SK-N-SH (cell line): Measurements from ENCODE around the gene PBX1. TPM values are rescaled to one million over a fixed set of nuclear protein-coding genes. Genes with fewer than 3 reads are reported as not detected.

Source experiments
- CTCF ChIA-PET: fragments of 300-600, 350-600 bp; formaldehyde crosslinking; extraction: SDS; loops from one replicate; lab custom pipeline; 2021; lab: Yijun Ruan, JAX
- POLR2A ChIA-PET: fragments of 350-600 bp; sonication (Branson Sonifier 250); formaldehyde crosslinking; extraction: SDS; loops from one replicate; lab custom pipeline; 2020; ENCODE audit warnings: antibody characterized with exemption, inconsistent platforms; lab: Yijun Ruan, JAX
- DNase-seq: peaks from one replicate; pipeline ENCODE4 v3.0.0; 2012
- H2AFZ ChIP-seq: fragments of 200-600 bp; sonication (generic); 2 replicates; pipeline ENCODE4 v1.8.1; 2016; ENCODE audit warnings: antibody characterized with exemption, mild to moderate bottlenecking, low read depth
- H3F3A ChIP-seq: fragments of 200-600 bp; sonication (generic); replicated peaks from 2 replicates; pipeline ENCODE3; 2016; ENCODE audit warnings: antibody characterized with exemption, mild to moderate bottlenecking; ENCODE audit not compliant: insufficient read depth
- H3K27ac ChIP-seq, 2 experiments: fragments of 200-500 bp in 1 of 2; fragments of 200-600 bp in 1 of 2; sonication (Bioruptor generic) in 1 of 2; sonication (generic), shearing (Covaris generic) in 1 of 2; 2 replicates each; pipeline versions ENCODE4 v1.5.1 to v1.6.1; 2014 to 2016; ENCODE audit warnings: low read depth in 2 of 2, inconsistent platforms in 1 of 2, low read length in 1 of 2, mild to moderate bottlenecking in 1 of 2, mixed read lengths in 1 of 2
- H3K27me3 ChIP-seq: fragments of 200-600 bp; sonication (generic), shearing (Covaris generic); 2 replicates; pipeline ENCODE4 v1.6.1; 2016; ENCODE audit warnings: mixed run types; ENCODE audit not compliant: insufficient read depth
- H3K36me3 ChIP-seq, 2 experiments: fragments of 200-500 bp in 1 of 2; fragments of 200-600 bp in 1 of 2; sonication (Bioruptor generic) in 1 of 2; sonication (generic) in 1 of 2; replicated peaks in 1 of 2; 2 replicates each; pipeline versions ENCODE3 to v1.5.1; 2014 to 2016; ENCODE audit warnings: low read length in 1 of 2, mild to moderate bottlenecking in 1 of 2; ENCODE audit not compliant: insufficient read depth in 2 of 2, control insufficient read depth in 1 of 2
- H3K4me1 ChIP-seq, 2 experiments: fragments of 200-500 bp in 1 of 2; fragments of 200-600 bp in 1 of 2; sonication (Bioruptor generic) in 1 of 2; sonication (generic), shearing (Covaris generic) in 1 of 2; 2 replicates each; pipeline versions ENCODE4 v1.5.1 to v1.6.1; 2014 to 2016; ENCODE audit warnings: low read depth in 1 of 2, low read length in 1 of 2, mixed run types in 1 of 2; ENCODE audit not compliant: insufficient read depth in 2 of 2, control insufficient read depth in 1 of 2
- H3K4me2 ChIP-seq: fragments of 200-600 bp; sonication (generic), shearing (Covaris generic); 2 replicates; pipeline ENCODE4 v1.6.1; 2017; ENCODE audit warnings: mixed run types
- H3K4me3 ChIP-seq, 2 experiments: fragments of 200-500 bp in 1 of 2; fragments of 200-600 bp in 1 of 2; sonication (Bioruptor generic) in 1 of 2; sonication (generic), shearing (Covaris generic) in 1 of 2; 2 replicates each; pipeline versions ENCODE4 v1.5.1 to v1.8.1; 2014 to 2016; ENCODE audit warnings: low read depth in 2 of 2, inconsistent platforms in 1 of 2, low read length in 1 of 2, mild to moderate bottlenecking in 1 of 2, mixed read lengths in 1 of 2, moderate library complexity in 1 of 2
- H3K79me2 ChIP-seq: fragments of 200-600 bp; sonication (generic); 2 replicates; pipeline ENCODE4 v1.8.1; 2017; ENCODE audit warnings: mild to moderate bottlenecking; ENCODE audit not compliant: insufficient read depth
- H3K9ac ChIP-seq: fragments of 200-600 bp; sonication (generic); 2 replicates; pipeline ENCODE4 v1.6.1; 2017; ENCODE audit warnings: mixed run types
- H3K9me2 ChIP-seq: fragments of 200-600 bp; sonication (generic); 2 replicates; pipeline ENCODE4 v1.6.1; 2017; ENCODE audit warnings: mixed run types
- H3K9me3 ChIP-seq: fragments of 200-600 bp; sonication (generic); 2 replicates; pipeline ENCODE4 v1.6.1; 2017; ENCODE audit warnings: mixed run types, mild to moderate bottlenecking, moderate library complexity
- H4K20me1 ChIP-seq: fragments of 200-600 bp; sonication (generic); 2 replicates; pipeline ENCODE4 v1.6.1; 2017; ENCODE audit warnings: mild to moderate bottlenecking, mixed run types; ENCODE audit not compliant: insufficient read depth
- CTCF ChIP-seq: fragments of 200-600 bp; sonication (generic); IDR thresholded peaks from 2 replicates; pipeline ENCODE4 v1.6.1; 2017; ENCODE audit warnings: antibody characterized with exemption, mild to moderate bottlenecking, moderate library complexity
- EZH2phosphoT487 ChIP-seq: fragments of 200-600 bp; sonication (generic); IDR thresholded peaks from 2 replicates; pipeline ENCODE4 v1.6.1; 2017; ENCODE audit warnings: low read depth, mixed run types, mild to moderate bottlenecking, antibody characterized with exemption, moderate library complexity, borderline replicate concordance
- FOXM1 ChIP-seq: IDR thresholded peaks from 2 replicates; pipeline ENCODE4 v1.4.0; 2012; ENCODE audit warnings: low read depth, mild to moderate bottlenecking
- IRF3 ChIP-seq: fragments of 150-350 bp; IDR thresholded peaks from 2 replicates; pipeline ENCODE4 v1.6.1; 2016; ENCODE audit warnings: mild to moderate bottlenecking, low read depth, low read length
- JUND ChIP-seq: IDR thresholded peaks from 2 replicates; pipeline ENCODE4 v1.4.0; 2012
- MEF2A ChIP-seq: IDR thresholded peaks from 2 replicates; pipeline ENCODE4 v1.4.0; 2012; ENCODE audit warnings: low read depth, borderline replicate concordance
- NFIC ChIP-seq: IDR thresholded peaks from 2 replicates; pipeline ENCODE4 v1.4.0; 2012; ENCODE audit warnings: borderline replicate concordance
- NRF1 ChIP-seq: IDR thresholded peaks from 2 replicates; pipeline ENCODE4 v1.6.1; 2012; ENCODE audit warnings: low read depth, mild to moderate bottlenecking, low read length
- POLR2AphosphoS5 ChIP-seq: IDR thresholded peaks from 2 replicates; pipeline ENCODE4 v1.6.1; 2012; ENCODE audit warnings: low read depth, low read length
- RAD21 ChIP-seq: IDR thresholded peaks from 2 replicates; pipeline ENCODE4 v1.6.1; 2012; ENCODE audit warnings: mild to moderate bottlenecking, low read length
- RFX5 ChIP-seq: IDR thresholded peaks from 2 replicates; pipeline ENCODE4 v1.6.1; 2012; ENCODE audit warnings: mild to moderate bottlenecking, improper control_type of control experiment, low read length
- RXRA ChIP-seq: IDR thresholded peaks from 2 replicates; pipeline ENCODE4 v1.4.0; 2012; ENCODE audit warnings: low read depth, mild to moderate bottlenecking, borderline replicate concordance
- SIN3A ChIP-seq: IDR thresholded peaks from 2 replicates; pipeline ENCODE4 v1.6.1; 2012; ENCODE audit warnings: low read depth, mild to moderate bottlenecking, low read length, moderate library complexity, borderline replicate concordance
- SMC3 ChIP-seq: IDR thresholded peaks from 2 replicates; pipeline ENCODE4 v1.6.1; 2012; ENCODE audit warnings: low read depth, low read length, improper control_type of control experiment
- TAF1 ChIP-seq: IDR thresholded peaks from 2 replicates; pipeline ENCODE4 v1.6.1; 2012; ENCODE audit warnings: low read depth, mild to moderate bottlenecking, low read length, moderate library complexity, borderline replicate concordance
- USF1 ChIP-seq: IDR thresholded peaks from 2 replicates; pipeline ENCODE4 v1.4.0; 2012; ENCODE audit warnings: low read depth, borderline replicate concordance
- USF2 ChIP-seq: fragments of 150-350 bp; IDR thresholded peaks from 2 replicates; pipeline ENCODE4 v1.6.1; 2017; ENCODE audit warnings: antibody characterized with exemption, low read length, low read depth, borderline replicate concordance
- YY1 ChIP-seq: IDR thresholded peaks from 2 replicates; pipeline ENCODE4 v1.4.0; 2012; ENCODE audit warnings: low read depth, mild to moderate bottlenecking
- WGBS: methylation state at CpG from one replicate; pipeline ENCODE4 v1.1.6; 2017; ENCODE audit warnings: low lambda C conversion rate; 5-methylcytosine and 5-hydroxymethylcytosine counted together
- polyA plus RNA-seq, 3 experiments: library from polyadenylated mRNA; depleted of rRNA; stranded (reverse); fragments of >200 nt; gene quantifications; 2 replicates each; pipeline ENCODE4 v1.2.3, GENCODE V29; 2012
- TF ChIP-seq, protein P1 (sequence below): IDR thresholded peaks from 2 replicates; pipeline ENCODE4; 2012
- TF ChIP-seq, protein P2 (sequence below): IDR thresholded peaks from 2 replicates; pipeline ENCODE4 v1.4.0; 2012; ENCODE audit warnings: low read depth
- TF ChIP-seq, protein P3 (sequence below): IDR thresholded peaks from 2 replicates; pipeline ENCODE4 v1.4.0; 2012; ENCODE audit warnings: low read depth, borderline replicate concordance

The PBX1 gene
- polyA plus RNA-seq, 1 of the 3 experiments (the other 2 are of a cell fraction) = 27.0 TPM

DNA sequence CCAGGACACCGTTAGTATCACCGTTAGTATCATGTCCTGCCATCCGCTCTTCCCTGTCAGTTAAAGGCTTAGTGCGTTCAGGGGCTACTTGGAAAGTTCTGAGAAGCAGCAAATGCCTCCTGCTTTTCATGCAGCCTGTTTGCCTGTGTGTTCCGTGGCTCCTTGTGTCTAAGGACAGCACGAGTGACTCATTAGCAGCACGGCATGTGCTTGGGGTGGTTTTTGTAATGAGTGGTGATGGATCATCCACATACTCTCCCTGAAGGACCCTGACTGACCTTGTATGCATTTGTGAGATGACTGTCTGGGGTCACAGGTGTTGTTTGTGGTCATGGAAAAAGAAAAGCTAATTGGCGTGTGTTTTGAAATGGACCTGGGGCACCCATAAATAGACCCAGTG, 221.9 kb downstream of the PBX1 start (continued):
- TF ChIP-seq, protein P1, sequence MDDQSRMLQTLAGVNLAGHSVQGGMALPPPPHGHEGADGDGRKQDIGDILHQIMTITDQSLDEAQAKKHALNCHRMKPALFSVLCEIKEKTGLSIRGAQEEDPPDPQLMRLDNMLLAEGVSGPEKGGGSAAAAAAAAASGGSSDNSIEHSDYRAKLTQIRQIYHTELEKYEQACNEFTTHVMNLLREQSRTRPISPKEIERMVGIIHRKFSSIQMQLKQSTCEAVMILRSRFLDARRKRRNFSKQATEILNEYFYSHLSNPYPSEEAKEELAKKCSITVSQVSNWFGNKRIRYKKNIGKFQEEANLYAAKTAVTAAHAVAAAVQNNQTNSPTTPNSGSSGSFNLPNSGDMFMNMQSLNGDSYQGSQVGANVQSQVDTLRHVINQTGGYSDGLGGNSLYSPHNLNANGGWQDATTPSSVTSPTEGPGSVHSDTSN = peak; percentile 50
- TF ChIP-seq TAF1 (no peak; the same call in 1 of the 2 replicates), YY1 (no peak), NFIC (no peak), USF2 (no peak), SMC3 (no peak), POLR2AphosphoS5 (no peak), JUND (peak; percentile 39; the same call in 1 of the 2 replicates), NRF1 (no peak), RXRA (no peak; the same call in 1 of the 2 replicates), RFX5 (no peak), FOXM1 (no peak), SIN3A (no peak)
- TF ChIP-seq, protein P2, sequence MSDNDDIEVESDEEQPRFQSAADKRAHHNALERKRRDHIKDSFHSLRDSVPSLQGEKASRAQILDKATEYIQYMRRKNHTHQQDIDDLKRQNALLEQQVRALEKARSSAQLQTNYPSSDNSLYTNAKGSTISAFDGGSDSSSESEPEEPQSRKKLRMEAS = peak; percentile 17; the same call in 1 of the 2 replicates
- TF ChIP-seq, protein P3, sequence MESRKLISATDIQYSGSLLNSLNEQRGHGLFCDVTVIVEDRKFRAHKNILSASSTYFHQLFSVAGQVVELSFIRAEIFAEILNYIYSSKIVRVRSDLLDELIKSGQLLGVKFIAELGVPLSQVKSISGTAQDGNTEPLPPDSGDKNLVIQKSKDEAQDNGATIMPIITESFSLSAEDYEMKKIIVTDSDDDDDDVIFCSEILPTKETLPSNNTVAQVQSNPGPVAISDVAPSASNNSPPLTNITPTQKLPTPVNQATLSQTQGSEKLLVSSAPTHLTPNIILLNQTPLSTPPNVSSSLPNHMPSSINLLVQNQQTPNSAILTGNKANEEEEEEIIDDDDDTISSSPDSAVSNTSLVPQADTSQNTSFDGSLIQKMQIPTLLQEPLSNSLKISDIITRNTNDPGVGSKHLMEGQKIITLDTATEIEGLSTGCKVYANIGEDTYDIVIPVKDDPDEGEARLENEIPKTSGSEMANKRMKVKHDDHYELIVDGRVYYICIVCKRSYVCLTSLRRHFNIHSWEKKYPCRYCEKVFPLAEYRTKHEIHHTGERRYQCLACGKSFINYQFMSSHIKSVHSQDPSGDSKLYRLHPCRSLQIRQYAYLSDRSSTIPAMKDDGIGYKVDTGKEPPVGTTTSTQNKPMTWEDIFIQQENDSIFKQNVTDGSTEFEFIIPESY = no peak
- TF ChIP-seq, all 33 proteins: peak for 5

- H3K4me3 ChIP-seq = no peak overlapping the region
- no peak for DNase-seq
- no peaks in the 10 kb centered on the region for H3K27me3 ChIP-seq
- POLR2A ChIA-PET = no interaction called here
- no peaks in the 10 kb centered on the region for H3K9me3 ChIP-seq
- no peaks in the 10 kb centered on the region for H3K36me3 ChIP-seq
- WGBS = 100% methylated on average over 1 of the region's 1 CpG
- H3K9me2 ChIP-seq = no peaks in the 10 kb centered on the region
- CTCF ChIA-PET = no interaction called here
- no peaks in the 10 kb centered on the region for H4K20me1 ChIP-seq
- H3K27ac ChIP-seq = no peak overlapping the region
- H3K4me2 ChIP-seq = no peak overlapping the region
- no peak overlapping the region for H3K9ac ChIP-seq
- no peaks in the 10 kb centered on the region for H3K79me2 ChIP-seq
- H3K4me1 ChIP-seq = peaks cover 22 to 28% of the 10 kb centered on the region in 2 experiments
- no peaks in the 10 kb centered on the region for H3F3A ChIP-seq
- H2AFZ ChIP-seq = no peak overlapping the region
- no peak for TF ChIP-seq YY1
- TF ChIP-seq RAD21 = no peak
- no peak for TF ChIP-seq NRF1
- TF ChIP-seq MEF2A = no peak
- TF ChIP-seq IRF3 = no peak
- TF ChIP-seq CTCF = no peak
- no peak for TF ChIP-seq USF1
- TF ChIP-seq, protein P2 = no peak
- no peak for TF ChIP-seq EZH2phosphoT487
- TF ChIP-seq SMC3 = no peak
- TF ChIP-seq RFX5 = no peak
- TF ChIP-seq, protein P3 = no peak
These were observed 223.0 kb downstream of the PBX1 start for GRCh38 chr1:164781972-164782371.
